ENCODE results near the gene TNP1.

Gene TNP1, protein sequence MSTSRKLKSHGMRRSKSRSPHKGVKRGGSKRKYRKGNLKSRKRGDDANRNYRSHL

DNA sequence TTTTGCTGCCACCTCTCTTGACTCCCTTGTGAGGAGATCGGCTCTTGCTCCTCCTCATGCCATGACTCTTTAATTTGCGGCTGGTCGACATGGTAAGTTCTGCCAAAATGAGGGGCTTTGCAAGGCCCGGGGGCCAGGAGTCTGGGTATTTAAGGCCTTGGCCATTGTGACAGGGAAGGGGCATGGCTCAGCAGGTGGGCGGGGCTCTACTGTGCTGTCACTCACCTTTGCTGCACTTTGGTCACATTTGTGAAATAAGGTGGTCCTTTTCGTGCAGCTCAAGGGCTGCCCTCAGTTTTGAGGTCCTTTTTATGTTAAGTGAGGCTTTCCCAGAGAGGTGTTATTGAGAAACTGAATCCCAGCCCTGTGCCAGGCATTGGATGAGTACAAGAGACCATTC is at the start of gene TNP1:
Gene TNP1 (minus strand): TSS at position 121 of the 400 bp plus-strand sequence. CDS start 30 bp downstream, at position 91.
- TF ChIP-seq Cebpa-rat (IDR thresholded peaks at IDR 0.05), result no peak

DNA sequence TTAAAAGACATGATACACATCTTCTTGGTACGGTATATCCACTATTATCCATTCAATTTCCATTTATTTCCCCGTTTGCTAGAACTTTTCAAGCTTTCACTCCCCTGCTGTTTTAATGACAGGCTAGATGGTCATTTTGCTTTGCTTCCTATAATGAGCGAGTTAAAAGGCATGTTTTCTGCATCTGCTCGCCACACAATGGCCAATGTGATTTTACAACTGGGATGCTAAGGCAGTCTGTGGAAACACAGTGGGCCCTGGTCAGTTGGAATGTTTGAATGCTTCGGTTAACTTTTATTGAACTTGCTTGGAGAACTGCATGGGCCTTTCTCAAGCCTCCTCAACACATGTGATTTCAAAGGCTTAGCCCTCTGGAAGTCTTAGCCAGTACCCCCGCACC is 48.4 kb upstream of the TNP1 start:
- Histone ChIP-seq H3K36me3 (no peaks in the 10 kb centered on the region), H3K9me3 (peaks cover 9% of the 10 kb centered on the region), H3K27ac (no peak overlapping the region), H3K4me2 (no peak overlapping the region), H3K27me3 (no peaks in the 10 kb centered on the region), H4K20me1 (no peaks in the 10 kb centered on the region), H3K4me1 (peaks cover 9% of the 10 kb centered on the region; the same call in 1 of the 2 replicates), H3K9ac (no peak overlapping the region), H3K4me3 (no peak overlapping the region)
- TF ChIP-seq Cebpa-rat (IDR thresholded peaks at IDR 0.05), result no peak

More for the DNA sequence above, at the start of gene TNP1:
- Histone ChIP-seq H3K27ac (no peak within 1 kb of the TSS), H3K4me2 (no peak within 1 kb of the TSS), H3K36me3 (no peaks in the 10 kb centered on the region), H3K27me3 (no peaks in the 10 kb centered on the region), H3K4me3 (no peak within 1 kb of the TSS), H3K9me3 (no peaks in the 10 kb centered on the region), H3K9ac (no peak within 1 kb of the TSS), H4K20me1 (no peaks in the 10 kb centered on the region), H3K4me1 (no peaks in the 10 kb centered on the region)

DNA sequence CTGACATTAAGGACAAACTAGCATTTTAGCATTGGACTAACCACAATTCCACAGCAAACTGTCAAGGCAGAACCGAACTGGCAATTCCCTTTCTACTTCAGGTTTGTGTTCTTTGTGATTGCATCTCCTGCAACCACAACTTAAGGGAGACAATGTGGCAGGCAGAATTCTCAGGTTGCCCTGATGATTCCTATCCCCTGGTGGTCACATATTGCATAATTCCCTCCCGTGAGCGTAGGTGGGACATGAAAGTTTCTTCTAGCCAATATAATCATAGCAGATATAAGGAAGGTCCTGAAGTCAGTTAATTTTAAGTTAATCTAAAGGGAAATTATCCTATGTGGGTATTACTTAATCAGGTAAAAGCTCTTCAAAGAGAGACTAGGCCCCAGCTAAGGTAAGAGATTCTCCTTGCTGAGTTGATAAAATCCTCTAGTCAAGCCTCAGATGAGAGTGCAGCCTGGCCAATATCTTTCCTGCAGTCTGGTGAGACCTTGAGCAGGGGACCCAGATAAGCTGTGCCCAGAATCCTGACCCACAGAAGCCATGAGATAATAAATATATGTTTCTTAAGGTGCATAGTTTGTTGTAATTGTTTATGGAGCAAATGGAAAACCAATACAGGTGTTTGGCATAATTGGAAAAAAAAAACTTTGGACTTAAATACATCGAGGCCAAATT is 45.9 kb upstream of the TNP1 start:
- TF ChIP-seq Cebpa-rat (IDR thresholded peaks at IDR 0.05), result no peak

DNA sequence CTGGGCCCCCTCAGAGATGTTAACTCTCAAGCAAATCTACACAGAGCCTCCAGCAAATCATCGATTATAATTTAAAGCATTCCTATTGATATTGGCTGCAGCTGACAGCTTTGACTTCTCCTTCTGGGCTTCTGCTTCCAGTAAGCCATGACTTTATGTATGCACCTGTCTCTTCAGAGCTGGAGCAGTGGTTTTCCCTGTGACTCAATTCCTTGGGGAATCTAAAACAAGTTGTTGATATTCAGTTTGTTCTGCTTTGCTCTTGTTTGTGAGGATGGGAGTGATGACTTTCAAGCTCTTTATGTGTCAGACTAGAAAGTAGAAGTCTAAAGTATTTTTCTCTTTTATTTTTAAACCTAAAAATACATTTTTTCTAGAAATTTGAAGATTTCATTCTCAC is 45.1 kb upstream of the TNP1 start:
- Histone ChIP-seq H3K9ac (no peak overlapping the region), H3K27me3 (no peaks in the 10 kb centered on the region), H3K27ac (no peak overlapping the region), H3K36me3 (no peaks in the 10 kb centered on the region), H3K4me2 (no peak overlapping the region), H4K20me1 (no peaks in the 10 kb centered on the region), H3K4me3 (no peak overlapping the region), H3K4me1 (peaks cover 9% of the 10 kb centered on the region; the same call in 1 of the 2 replicates), H3K9me3 (peaks cover 32% of the 10 kb centered on the region)
- no peak for TF ChIP-seq Cebpa-rat (IDR thresholded peaks at IDR 0.05)

More for the DNA sequence above, 45.9 kb upstream of the TNP1 start:
- Histone ChIP-seq H3K4me3 (no peak overlapping the region), H3K27ac (no peak overlapping the region), H3K27me3 (no peaks in the 10 kb centered on the region), H3K4me2 (no peak overlapping the region), H3K36me3 (no peaks in the 10 kb centered on the region), H3K9ac (no peak overlapping the region), H3K4me1 (peaks cover 9% of the 10 kb centered on the region; the same call in 1 of the 2 replicates), H3K9me3 (peaks cover 32% of the 10 kb centered on the region), H4K20me1 (no peaks in the 10 kb centered on the region)

DNA sequence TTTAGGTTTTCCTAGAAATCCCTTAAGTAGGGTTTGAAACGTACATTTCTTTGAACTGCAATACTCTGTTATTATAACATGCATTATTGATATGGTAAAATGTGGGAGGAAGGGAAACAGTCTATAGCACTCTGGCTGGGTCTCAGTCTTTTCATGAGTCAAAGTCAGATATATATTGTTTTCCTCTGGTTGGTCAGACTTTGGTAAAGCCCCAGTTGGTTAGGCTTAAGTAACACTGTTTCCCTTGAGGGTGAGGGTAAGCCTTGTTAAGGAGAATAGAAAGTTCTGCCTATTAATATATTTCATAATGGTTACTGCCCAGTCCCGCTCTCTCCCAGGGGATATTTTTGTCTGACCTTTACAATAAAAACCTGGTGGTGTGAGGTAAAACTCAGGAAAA is 44.7 kb upstream of the TNP1 start:
- Histone ChIP-seq H3K36me3 (no peaks in the 10 kb centered on the region), H3K4me3 (no peak overlapping the region), H3K27me3 (no peaks in the 10 kb centered on the region), H4K20me1 (no peaks in the 10 kb centered on the region), H3K9ac (no peak overlapping the region), H3K27ac (no peak overlapping the region), H3K4me2 (no peak overlapping the region), H3K9me3 (peaks cover 32% of the 10 kb centered on the region), H3K4me1 (peaks cover 9% of the 10 kb centered on the region; the same call in 1 of the 2 replicates)
- TF ChIP-seq Cebpa-rat (IDR thresholded peaks at IDR 0.05), result no peak

DNA sequence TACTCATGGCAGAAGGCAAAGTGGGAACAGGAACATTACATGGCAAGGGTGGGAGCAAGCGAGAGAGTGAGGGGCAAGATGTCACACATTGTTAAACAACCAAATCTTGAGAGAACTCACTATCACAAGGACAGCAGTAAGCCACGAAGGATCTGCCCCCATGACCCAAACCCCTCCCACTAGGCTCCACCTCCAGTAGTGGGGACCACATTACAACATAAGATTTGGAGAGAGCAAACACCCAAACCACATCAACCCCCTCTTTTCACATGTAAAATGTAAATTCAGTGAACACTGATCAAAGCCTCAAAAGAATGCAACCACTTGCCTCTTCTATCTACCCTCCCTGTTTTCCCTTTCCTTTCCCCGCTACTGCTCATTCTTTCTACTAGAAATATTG is 43.6 kb upstream of the TNP1 start:
- Histone ChIP-seq H3K27ac (no peak overlapping the region), H3K4me2 (no peak overlapping the region), H3K4me1 (peaks cover 9% of the 10 kb centered on the region; the same call in 1 of the 2 replicates), H3K36me3 (no peaks in the 10 kb centered on the region), H3K4me3 (no peak overlapping the region), H4K20me1 (no peaks in the 10 kb centered on the region), H3K9me3 (peaks cover 32% of the 10 kb centered on the region), H3K27me3 (no peaks in the 10 kb centered on the region), H3K9ac (no peak overlapping the region)
- no peak for TF ChIP-seq Cebpa-rat (IDR thresholded peaks at IDR 0.05)

DNA sequence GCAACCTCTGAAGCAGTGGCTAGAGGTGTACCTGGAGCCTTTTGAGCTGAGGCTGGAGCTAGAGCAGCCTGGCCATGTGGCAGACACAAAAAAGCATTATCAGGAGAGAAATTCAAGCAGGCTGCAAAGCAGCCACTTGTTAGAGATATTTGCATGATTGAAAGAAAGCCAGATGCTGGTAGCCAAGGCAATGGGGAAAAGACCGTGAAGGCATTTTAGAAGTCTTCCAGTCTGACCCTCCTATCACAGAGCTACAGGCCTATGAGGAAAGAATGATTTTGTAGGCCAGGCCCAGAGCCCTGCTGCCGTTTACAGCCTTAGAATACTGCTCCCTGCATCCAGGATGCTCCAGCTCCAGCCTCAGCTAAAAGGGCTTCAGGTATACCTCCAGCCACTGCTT is 41.4 kb upstream of the TNP1 start:
- no peak overlapping the region for H3K9ac ChIP-seq

DNA sequence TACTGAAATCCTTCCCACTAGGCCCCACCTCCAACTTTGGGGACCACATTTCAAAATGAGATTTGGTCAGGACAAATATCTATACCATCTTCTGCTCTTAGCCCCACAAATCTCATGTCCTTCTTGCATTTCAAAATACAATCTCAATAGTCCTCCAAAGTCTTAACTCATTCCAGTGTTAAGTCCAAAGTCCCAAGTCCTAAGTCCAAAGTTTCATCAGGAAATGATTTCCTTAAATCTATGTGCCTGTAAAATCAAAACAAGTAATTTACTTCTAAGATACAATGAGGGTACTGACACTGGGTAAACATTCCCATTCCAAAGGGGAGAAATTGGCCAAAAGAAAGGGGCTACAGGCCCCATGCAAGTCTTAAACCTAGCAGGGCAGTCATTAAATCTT is 40.5 kb upstream of the TNP1 start:
- peaks cover 9% of the 10 kb centered on the region; the same call in 1 of the 2 replicates for H3K4me1 ChIP-seq
- no peak for TF ChIP-seq Cebpa-rat (IDR thresholded peaks at IDR 0.05)
- H3K4me3 ChIP-seq, result no peak overlapping the region
- no peaks in the 10 kb centered on the region for H4K20me1 ChIP-seq
- no peak overlapping the region for H3K27ac ChIP-seq
- no peaks in the 10 kb centered on the region for H3K27me3 ChIP-seq
- no peak overlapping the region for H3K9ac ChIP-seq
- H3K36me3 ChIP-seq, result no peaks in the 10 kb centered on the region
- no peak overlapping the region for H3K4me2 ChIP-seq
- peaks cover 32% of the 10 kb centered on the region for H3K9me3 ChIP-seq

More for the DNA sequence above, 41.4 kb upstream of the TNP1 start:
- Histone ChIP-seq H3K4me3 (no peak overlapping the region), H4K20me1 (no peaks in the 10 kb centered on the region), H3K4me2 (no peak overlapping the region), H3K27ac (no peak overlapping the region), H3K4me1 (peaks cover 9% of the 10 kb centered on the region; the same call in 1 of the 2 replicates), H3K9me3 (peaks cover 32% of the 10 kb centered on the region), H3K36me3 (no peaks in the 10 kb centered on the region), H3K27me3 (no peaks in the 10 kb centered on the region)
- TF ChIP-seq Cebpa-rat (IDR thresholded peaks at IDR 0.05), result no peak

DNA sequence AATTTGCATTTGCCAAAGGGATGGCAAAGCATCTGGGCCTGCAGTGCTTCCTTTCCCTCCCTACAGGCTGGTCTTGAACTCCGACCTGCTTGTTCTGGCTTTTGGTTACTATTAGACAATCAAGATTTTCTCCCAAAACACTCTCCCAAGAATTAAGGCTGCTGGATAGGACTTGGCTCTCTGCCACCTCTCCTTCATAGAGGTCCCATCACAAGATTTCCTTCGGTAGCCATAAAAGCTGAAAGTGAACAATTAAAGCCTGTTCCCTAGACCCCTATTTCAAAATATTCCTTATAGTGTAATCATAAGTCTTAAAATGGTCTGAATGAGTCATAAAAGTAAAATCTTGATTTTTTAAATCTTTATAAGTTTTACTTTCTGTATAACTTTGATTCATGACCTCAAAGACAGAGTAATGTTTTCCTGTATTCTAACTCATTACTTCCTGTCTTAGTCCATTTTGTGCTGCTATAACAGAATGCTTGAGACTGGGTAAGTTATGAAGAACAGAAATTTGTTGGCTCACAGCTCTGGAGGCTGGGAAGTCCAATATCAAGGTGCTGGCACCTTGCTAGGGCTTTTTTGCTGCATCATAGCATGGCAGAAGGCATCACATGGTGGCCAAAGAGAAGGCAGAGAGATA is 37.8 kb upstream of the TNP1 start:
- Histone ChIP-seq H3K9me3 (peaks cover 17% of the 10 kb centered on the region), H3K4me2 (no peak overlapping the region), H3K4me1 (no peaks in the 10 kb centered on the region), H3K27ac (no peak overlapping the region), H3K36me3 (no peaks in the 10 kb centered on the region), H3K9ac (no peak overlapping the region), H4K20me1 (no peaks in the 10 kb centered on the region), H3K4me3 (no peak overlapping the region), H3K27me3 (no peaks in the 10 kb centered on the region)
- no peak for TF ChIP-seq Cebpa-rat (IDR thresholded peaks at IDR 0.05)

DNA sequence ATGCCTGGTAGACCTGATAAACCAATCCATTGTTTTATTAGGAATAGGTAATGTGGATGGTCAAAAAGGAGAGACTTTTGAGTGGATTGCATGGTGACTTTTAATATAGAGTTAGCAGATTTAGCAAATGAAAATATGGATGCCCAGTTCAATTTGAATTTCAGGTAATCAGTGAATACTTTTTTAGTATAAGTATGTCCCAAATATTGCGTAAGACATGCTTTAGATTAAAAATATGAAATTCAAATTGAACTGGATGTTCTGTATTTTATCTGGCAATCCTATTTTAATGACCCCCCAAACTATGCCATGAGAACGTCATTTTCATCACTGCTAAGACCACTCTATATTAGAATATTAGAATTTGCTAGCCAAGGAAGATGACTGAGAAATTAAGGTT is 30.3 kb upstream of the TNP1 start:
- H3K9ac ChIP-seq, result no peak overlapping the region
- no peaks in the 10 kb centered on the region for H3K27me3 ChIP-seq
- no peaks in the 10 kb centered on the region for H4K20me1 ChIP-seq
- H3K4me2 ChIP-seq, result no peak overlapping the region
- peaks cover 2% of the 10 kb centered on the region for H3K9me3 ChIP-seq
- no peak overlapping the region for H3K27ac ChIP-seq
- no peaks in the 10 kb centered on the region for H3K4me1 ChIP-seq
- H3K36me3 ChIP-seq, result no peaks in the 10 kb centered on the region
- H3K4me3 ChIP-seq, result no peak overlapping the region
- TF ChIP-seq Cebpa-rat (IDR thresholded peaks at IDR 0.05), result peak; percentile 71; the same call in 1 of the 2 replicates
